Islet precursor cell (in vitro differentiated cells): ENCODE data around the gene WNT16.

Experiments used
- DNase-seq: peaks from one replicate; pipeline ENCODE4 v3.0.0-alpha.2; 2018

Gene WNT16

GRCh38 chr7:121351682-121352081, 22.9 kb downstream of the WNT16 start:
- DNase-seq = no peak

GRCh38 chr7:121352323-121352722, 23.5 kb downstream of the WNT16 start:
- no peak for DNase-seq

GRCh38 chr7:121355574-121355973, 26.8 kb downstream of the WNT16 start:
- DNase-seq = no peak

- DNase-seq = no peak
These were observed 31.8 kb downstream of the WNT16 start for GRCh38 chr7:121360564-121360963.

GRCh38 chr7:121366852-121367431, 38.1 kb downstream of the WNT16 start:
- no peak for DNase-seq

GRCh38 chr7:121369462-121369861, 40.7 kb downstream of the WNT16 start:
- no peak for DNase-seq

- DNase-seq = no peak
These were observed 42.6 kb downstream of the WNT16 start for GRCh38 chr7:121371367-121371766.

- no peak for DNase-seq
These were observed 43.1 kb downstream of the WNT16 start for GRCh38 chr7:121371883-121372282.

- DNase-seq = no peak
These were observed 43.7 kb downstream of the WNT16 start for GRCh38 chr7:121372376-121373010.

- no peak for DNase-seq
These were observed 44.4 kb downstream of the WNT16 start for GRCh38 chr7:121373177-121373576.

- DNase-seq = no peak
These were observed 48.2 kb downstream of the WNT16 start for GRCh38 chr7:121376979-121377378.

GRCh38 chr7:121379930-121380329, 51.1 kb downstream of the WNT16 start:
- no peak for DNase-seq

GRCh38 chr7:121382473-121382872, 53.7 kb downstream of the WNT16 start:
- no peak for DNase-seq

- DNase-seq = no peak
These were observed 54.6 kb downstream of the WNT16 start for GRCh38 chr7:121383235-121383910.

GRCh38 chr7:121384265-121384664, 55.5 kb downstream of the WNT16 start:
- DNase-seq = no peak

GRCh38 chr7:121385056-121385799, 56.4 kb downstream of the WNT16 start:
- DNase-seq = no peak

- no peak for DNase-seq
These were observed 57.0 kb downstream of the WNT16 start for GRCh38 chr7:121385800-121386179.

GRCh38 chr7:121388950-121389349, 60.1 kb downstream of the WNT16 start:
- no peak for DNase-seq

- no peak for DNase-seq
These were observed 61.3 kb downstream of the WNT16 start for GRCh38 chr7:121390109-121390508.

- DNase-seq = no peak
These were observed 61.8 kb downstream of the WNT16 start for GRCh38 chr7:121390617-121391016.
